Stomach (tissue), 9 donors: Measurements from ENCODE around the gene TRIO. TPM values are rescaled to one million over a fixed set of nuclear protein-coding genes. Genes with fewer than 3 reads are reported as not detected.
A peak's percentile ranks its signal among the peaks of the same experiment; 100 is the strongest.

Experiments
- DNase-seq, 2 donors: peaks; one replicate each; pipeline versions ENCODE4 v3.0.0 to v3.0.0-alpha.2; 2013 to 2019
- H3K27ac ChIP-seq, 5 donors: fragments of 200-600 bp in 4 of 5; sonication (generic) in 4 of 5; one replicate each; pipeline ENCODE4 v1.5.1; 2013 to 2019; ENCODE audit warnings: mild to moderate bottlenecking in 1 of 5, moderate library complexity in 1 of 5
- H3K27me3 ChIP-seq, 3 donors: fragments of 200-600 bp; sonication (generic); one replicate each; pipeline ENCODE4 v1.5.1; 2017 to 2019; ENCODE audit warnings: mixed run types in 1 of 3
- H3K36me3 ChIP-seq, 4 donors: fragments of 200-600 bp; sonication (generic); 1 replicate in 3 of 4; 2 replicates in 1 of 4; pipeline ENCODE4 v1.5.1; 2016 to 2019
- H3K4me1 ChIP-seq, 4 donors: fragments of 200-600 bp; sonication (generic); one replicate each; pipeline ENCODE4 v1.5.1; 2016 to 2019
- H3K4me3 ChIP-seq, 4 donors: fragments of 200-600 bp; sonication (generic) in 3 of 4; one replicate each; pipeline ENCODE4 v1.5.1; 2016 to 2019; ENCODE audit warnings: mild to moderate bottlenecking in 1 of 4
- H3K9me3 ChIP-seq, 4 donors: fragments of 200-600 bp; sonication (generic); one replicate each; pipeline ENCODE4 v1.5.1; 2016 to 2019
- CTCF ChIP-seq, 7 experiments: fragments of 450-650 bp in 4 of 7; fragments of 200-600 bp in 3 of 7; sonication (generic) in 3 of 7; IDR thresholded peaks; one replicate each; pipeline ENCODE4 v1.5.1; 2016 to 2019; ENCODE audit warnings: antibody characterized with exemption in 7 of 7, control low read depth in 2 of 7, mild to moderate bottlenecking in 1 of 7
- EP300 ChIP-seq: sonication (generic); formaldehyde crosslinking; IDR thresholded peaks from one replicate; pipeline ENCODE4 v1.6.1; 2017; ENCODE audit warnings: antibody characterized with exemption
- POLR2A ChIP-seq, 4 donors: fragments of 450-650 bp; IDR thresholded peaks; one replicate each; pipeline ENCODE4 v1.6.1; 2016; ENCODE audit warnings: antibody characterized with exemption in 4 of 4, control low read depth in 2 of 4, mild to moderate bottlenecking in 1 of 4, moderate library complexity in 1 of 4
- POLR2AphosphoS5 ChIP-seq, 3 donors: sonication (generic); formaldehyde crosslinking; IDR thresholded peaks; one replicate each; pipeline ENCODE4 v1.6.1; 2016; ENCODE audit warnings: antibody characterized with exemption in 3 of 3
- WGBS, 5 donors: extraction: QIAGEN DNeasy Blood & Tissue Kit in 3 of 5; methylation state at CpG; one replicate each; pipeline versions ENCODE4 v1.1.5 to v1.1.7; 2013 to 2018; 5-methylcytosine and 5-hydroxymethylcytosine counted together
- intact Hi-C: fragments of 100-400 bp; cut with DNase I; formaldehyde crosslinking; loops from one replicate; pipeline ENCODE4 v1.15.1; 2023; ENCODE audit warnings: low total_unique reads
- polyA plus RNA-seq, 3 donors: library from polyadenylated mRNA; stranded (reverse); fragments of 200-250 nt; gene quantifications; one replicate each; pipeline ENCODE4 v1.2.3, GENCODE V29; 2013
- total RNA-seq, 5 donors: library from RNA; depleted of rRNA; stranded (reverse); fragments of >200 nt; gene quantifications; one replicate each; pipeline versions ENCODE4 v1.1.0 to v1.2.3, GENCODE V29; 2014 to 2016
- donor health status: healthy with polysubstance abuse.
- donor health status: Bipolar disorder and iron deficiency.
- donor health status: healthy.

TRIO gene
- total and polyA plus RNA-seq, 8 donors = 9.9 to 558 (median 127) TPM

GRCh38 chr5:14191325-14191724, 48.2 kb downstream of the TRIO start:
- Histone ChIP-seq H3K36me3 (no peaks in the 10 kb centered on the region), H3K27ac (peak overlapping the region in 4 of 5 donors; percentile 66 to 85 (median 76)), H3K4me1 (peaks cover 12 to 83% (median 44%) of the 10 kb centered on the region in 4 donors), H3K4me3 (no peak overlapping the region), H3K9me3 (no peaks in the 10 kb centered on the region), H3K27me3 (no peaks in the 10 kb centered on the region)
- intact Hi-C loops = no loop called here
- 67 to 80% (median 71%) methylated on average over 3 of the region's 3 CpGs for WGBS, 5 donors
- DNase-seq = no peak
- TF ChIP-seq POLR2A (IDR thresholded peaks at IDR 0.05) (no peak), POLR2AphosphoS5 (IDR thresholded peaks at IDR 0.05) (no peak), EP300 (no peak)

GRCh38 chr5:14193496-14193895, 50.4 kb downstream of the TRIO start:
- intact Hi-C loops = no loop called here
- peak overlapping the region in 1 of 5 donors; percentile 26 for H3K27ac ChIP-seq
- no peaks in the 10 kb centered on the region for H3K9me3 ChIP-seq
- TF ChIP-seq POLR2AphosphoS5 (IDR thresholded peaks at IDR 0.05) (no peak), CTCF (IDR thresholded peaks at IDR 0.05) (no peak), POLR2A (IDR thresholded peaks at IDR 0.05) (no peak), EP300 (no peak)
- peaks cover 18 to 68% (median 42%) of the 10 kb centered on the region in 4 donors for H3K4me1 ChIP-seq
- H3K36me3 ChIP-seq = no peaks in the 10 kb centered on the region
- 76 to 84% (median 81%) methylated on average over 4 of the region's 4 CpGs for WGBS, 5 donors
- no peaks in the 10 kb centered on the region for H3K27me3 ChIP-seq
- no peak overlapping the region for H3K4me3 ChIP-seq
- no peak for DNase-seq

DNA sequence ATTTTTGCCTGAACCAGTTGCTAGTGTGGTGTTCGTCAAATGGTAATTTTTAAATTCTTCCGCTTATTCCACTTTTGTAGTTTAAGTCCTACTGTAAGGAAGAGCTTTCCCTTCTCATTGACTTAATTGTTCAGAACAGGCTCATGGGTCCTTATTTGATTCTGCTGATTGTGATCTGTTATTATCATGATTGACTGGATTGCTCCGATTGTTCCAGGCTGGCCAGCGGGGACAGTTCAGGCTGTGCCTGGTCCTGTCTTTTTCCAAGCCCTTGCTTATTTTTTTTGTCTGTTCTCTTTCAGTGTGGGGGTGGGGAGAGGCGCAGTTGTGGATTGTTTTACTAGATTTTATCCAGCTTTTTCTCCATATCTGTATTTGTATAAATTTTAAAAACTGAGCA, 52.4 kb downstream of the TRIO start:
- no peaks in the 10 kb centered on the region for H3K9me3 ChIP-seq
- H3K27ac ChIP-seq = no peak overlapping the region
- WGBS, 5 donors = 92 to 97% (median 94%) methylated on average over 5 of the region's 5 CpGs
- no peak for DNase-seq
- TF ChIP-seq POLR2A (IDR thresholded peaks at IDR 0.05) = no peak
- TF ChIP-seq CTCF (IDR thresholded peaks at IDR 0.05) = no peak
- no peak for TF ChIP-seq POLR2AphosphoS5 (IDR thresholded peaks at IDR 0.05)
- no peak for TF ChIP-seq EP300
- H3K27me3 ChIP-seq = no peaks in the 10 kb centered on the region
- H3K4me3 ChIP-seq = no peak overlapping the region
- no peaks in the 10 kb centered on the region for H3K36me3 ChIP-seq
- intact Hi-C loops = no loop called here
- peaks cover 9 to 67% (median 40%) of the 10 kb centered on the region in 4 donors for H3K4me1 ChIP-seq

DNA sequence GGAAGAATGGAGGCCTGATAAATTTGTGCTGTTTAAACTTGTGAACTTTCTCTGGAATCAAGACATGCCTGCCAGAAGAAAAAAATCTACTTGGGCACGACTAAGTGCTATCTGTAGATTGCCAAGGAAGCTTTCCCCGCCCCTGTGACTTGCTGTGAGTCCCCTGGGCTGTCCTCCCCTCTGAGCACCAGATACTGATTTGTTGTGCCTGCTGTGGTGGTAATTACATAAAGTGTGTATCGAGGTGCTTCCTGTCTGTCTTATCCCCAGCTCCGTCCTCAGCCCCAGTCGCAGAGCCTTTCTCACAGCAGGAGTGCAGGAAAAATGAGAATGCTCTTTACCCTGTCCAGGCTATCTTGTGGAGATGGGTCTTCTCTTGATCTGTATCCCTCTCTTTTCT, 53.9 kb downstream of the TRIO start:
- Histone ChIP-seq H3K36me3 (no peaks in the 10 kb centered on the region), H3K4me1 (peaks cover 9 to 66% (median 37%) of the 10 kb centered on the region in 4 donors), H3K9me3 (no peaks in the 10 kb centered on the region), H3K27me3 (no peaks in the 10 kb centered on the region), H3K4me3 (no peak overlapping the region), H3K27ac (peak overlapping the region in 2 of 5 donors; percentile 17 to 22)
- DNase-seq = no peak
- TF ChIP-seq POLR2A (IDR thresholded peaks at IDR 0.05) (no peak), CTCF (IDR thresholded peaks at IDR 0.05) (no peak), EP300 (no peak), POLR2AphosphoS5 (IDR thresholded peaks at IDR 0.05) (no peak)
- intact Hi-C loops = no loop called here
- WGBS, 5 donors = 61 to 70% (median 68%) methylated on average over 5 of the region's 5 CpGs

DNA sequence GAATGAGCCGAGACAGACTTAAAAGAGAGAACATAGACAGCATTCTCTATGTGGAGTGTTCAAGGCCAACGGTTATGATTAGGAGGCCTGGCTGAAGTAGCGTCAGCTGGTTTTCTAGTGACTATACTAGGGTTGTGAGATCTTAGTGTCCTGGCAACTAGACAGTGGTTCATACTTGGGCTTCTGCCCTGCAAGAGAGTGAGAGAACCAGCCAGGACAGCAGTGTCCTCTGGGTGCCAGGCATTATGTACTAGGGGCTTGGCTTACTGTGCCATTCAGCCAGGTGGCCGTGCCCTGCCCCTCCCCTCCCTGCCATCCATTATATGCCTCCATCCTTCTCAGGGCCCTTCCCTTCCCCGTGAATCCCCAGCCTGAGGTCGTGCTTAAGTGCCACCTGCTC, 56.8 kb downstream of the TRIO start:
- H3K4me3 ChIP-seq = no peak overlapping the region
- intact Hi-C loops = no loop called here
- 68 to 90% (median 81%) methylated on average over 6 of the region's 6 CpGs for WGBS, 5 donors
- no peaks in the 10 kb centered on the region for H3K27me3 ChIP-seq
- H3K27ac ChIP-seq = peak overlapping the region in 3 of 5 donors; percentile 13 to 64 (median 28)
- peaks cover 22 to 72% (median 42%) of the 10 kb centered on the region in 4 donors for H3K4me1 ChIP-seq
- H3K9me3 ChIP-seq = no peaks in the 10 kb centered on the region
- DNase-seq = no peak
- TF ChIP-seq POLR2A (IDR thresholded peaks at IDR 0.05) (no peak), POLR2AphosphoS5 (IDR thresholded peaks at IDR 0.05) (no peak), CTCF (IDR thresholded peaks at IDR 0.05) (no peak), EP300 (no peak)
- H3K36me3 ChIP-seq = no peaks in the 10 kb centered on the region
